EL (cell line): ENCODE measurements around the gene SERPINA5.

Experiments
- DNase-seq: peaks from one replicate; pipeline ENCODE4 v3.0.0-alpha.2; 2016

SERPINA5 gene

GRCh38 chr14:94550041-94550440 is 31.2 kb upstream of the SERPINA5 start:
- no peak for DNase-seq

GRCh38 chr14:94555991-94556390 is 25.2 kb upstream of the SERPINA5 start:
- DNase-seq, result no peak

- no peak for DNase-seq
These were observed 23.9 kb upstream of the SERPINA5 start for GRCh38 chr14:94557327-94557726.

GRCh38 chr14:94558842-94559241 is 22.4 kb upstream of the SERPINA5 start:
- DNase-seq, result no peak

- no peak for DNase-seq
These were observed 21.5 kb upstream of the SERPINA5 start for GRCh38 chr14:94559638-94560290.

- DNase-seq, result no peak
These were observed 20.9 kb upstream of the SERPINA5 start for GRCh38 chr14:94560291-94560665.

GRCh38 chr14:94560751-94561655 is 20.2 kb upstream of the SERPINA5 start, which contains the start of gene SERPINA4:
SERPINA4 (plus strand) TSS chr14:94561442; CDS start chr14:94563483, 2,041 bp downstream.
- no peak for DNase-seq

- DNase-seq, result no peak
These were observed 19.6 kb upstream of the SERPINA5 start for GRCh38 chr14:94561656-94562010.

- no peak for DNase-seq
These were observed 19.2 kb upstream of the SERPINA5 start for GRCh38 chr14:94562022-94562421.

GRCh38 chr14:94562941-94563883 is 18.0 kb upstream of the SERPINA5 start:
- DNase-seq, result no peak

GRCh38 chr14:94564381-94564780 is 16.8 kb upstream of the SERPINA5 start:
- no peak for DNase-seq

GRCh38 chr14:94568186-94568585 is 13.0 kb upstream of the SERPINA5 start:
- DNase-seq, result no peak

GRCh38 chr14:94569381-94570001 is 11.7 kb upstream of the SERPINA5 start:
- no peak for DNase-seq

GRCh38 chr14:94570002-94570400 is 11.2 kb upstream of the SERPINA5 start:
- DNase-seq, result no peak

- no peak for DNase-seq
These were observed 10.8 kb upstream of the SERPINA5 start for GRCh38 chr14:94570440-94570839.

GRCh38 chr14:94571395-94571794 is 9.8 kb upstream of the SERPINA5 start:
- no peak for DNase-seq

GRCh38 chr14:94571950-94572349 is 9.3 kb upstream of the SERPINA5 start:
- peak; percentile 59 for DNase-seq

- DNase-seq, result no peak
These were observed 8.5 kb upstream of the SERPINA5 start for GRCh38 chr14:94572637-94573303.

- DNase-seq, result no peak
These were observed 7.5 kb upstream of the SERPINA5 start for GRCh38 chr14:94573475-94574277.

- no peak for DNase-seq
These were observed 6.9 kb upstream of the SERPINA5 start for GRCh38 chr14:94574336-94574735.
